ENCODE measurements around the gene IFT52. TPM values are rescaled to one million over a fixed set of nuclear protein-coding genes. Genes with fewer than 3 reads are reported as not detected.

The IFT52 gene
- total RNA-seq, 1 donor = 55.8 TPM

- TF ChIP-seq CTCF (IDR thresholded peaks at IDR 0.05; ENCODE audit: insufficient read depth, low read length) = no peak
- DNase-seq (ENCODE audit: low read depth) = no peak
- H3K4me3 ChIP-seq (ENCODE audit: low read depth, low read length) = no peak overlapping the region
These were observed 68.1 kb downstream of the IFT52 start for GRCh38 chr20:43658723-43659419.

- H3K4me3 ChIP-seq (ENCODE audit: low read depth, low read length) = no peak overlapping the region
- no peak for TF ChIP-seq CTCF (IDR thresholded peaks at IDR 0.05; ENCODE audit: insufficient read depth, low read length)
- DNase-seq (ENCODE audit: low read depth) = no peak
These were observed 72.4 kb downstream of the IFT52 start for GRCh38 chr20:43662943-43663655.

- no peak for TF ChIP-seq CTCF (IDR thresholded peaks at IDR 0.05; ENCODE audit: insufficient read depth, low read length)
- H3K4me3 ChIP-seq (ENCODE audit: low read depth, low read length) = no peak overlapping the region
- DNase-seq (ENCODE audit: low read depth) = no peak
These were observed 74.9 kb downstream of the IFT52 start for GRCh38 chr20:43665466-43666176.

- peak within 1 kb of the TSS; percentile 56 for H3K4me3 ChIP-seq (ENCODE audit: low read depth, low read length)
- peak; percentile 30 for DNase-seq (ENCODE audit: low read depth)
- TF ChIP-seq CTCF (IDR thresholded peaks at IDR 0.05; ENCODE audit: insufficient read depth, low read length) = no peak
These were observed 75.9 kb downstream of the IFT52 start, which contains the start of gene MYBL2 for GRCh38 chr20:43666376-43667328. Gene MYBL2 (plus strand): TSS chr20:43667114. CDS start chr20:43667284, 170 bp downstream.

- DNase-seq (ENCODE audit: low read depth) = no peak
- peak overlapping the region; percentile 51 for H3K4me3 ChIP-seq (ENCODE audit: low read depth, low read length)
- TF ChIP-seq CTCF (IDR thresholded peaks at IDR 0.05; ENCODE audit: insufficient read depth, low read length) = no peak
These were observed 76.8 kb downstream of the IFT52 start for GRCh38 chr20:43667341-43668132.
